MV-4-11 (cell line): Measurements from ENCODE around the gene KIF11.
"Not testable (repeated sequence)": the region's sequence is repeated elsewhere in the genome, so short reads cannot be mapped to it uniquely, and the experiment has no call there.

Source experiments
- DNase-seq: peaks from one replicate; lab custom pipeline; 2025; lab: John Stamatoyannopoulos, UW

Gene KIF11

GRCh38 chr10:92590623-92591549 is 2.0 kb upstream of the KIF11 start:
- peak; percentile 59 for DNase-seq

GRCh38 chr10:92591550-92592022 is 1.3 kb upstream of the KIF11 start:
- DNase-seq, result peak; percentile 88

- peak; percentile 21 for DNase-seq
These were observed 974 bp downstream of the KIF11 start for GRCh38 chr10:92593619-92594588.

GRCh38 chr10:92595505-92595904 is 2.6 kb downstream of the KIF11 start:
- no peak for DNase-seq

- DNase-seq, result no peak
These were observed 5.4 kb downstream of the KIF11 start for GRCh38 chr10:92598321-92598720.

- DNase-seq, result no peak
These were observed 11.9 kb downstream of the KIF11 start for GRCh38 chr10:92604841-92605240.

- DNase-seq, result no peak
These were observed 22.6 kb downstream of the KIF11 start for GRCh38 chr10:92615515-92615914.

GRCh38 chr10:92619368-92619767 is 26.4 kb downstream of the KIF11 start:
- no peak for DNase-seq

GRCh38 chr10:92627845-92628480 is 35.0 kb downstream of the KIF11 start:
- DNase-seq, result no peak

GRCh38 chr10:92629945-92630344 is 37.0 kb downstream of the KIF11 start:
- DNase-seq, result no peak

GRCh38 chr10:92638037-92638436 is 45.1 kb downstream of the KIF11 start:
- DNase-seq, result no peak

GRCh38 chr10:92640107-92640506 is 47.2 kb downstream of the KIF11 start:
- no peak for DNase-seq

- DNase-seq, result no peak
These were observed 48.6 kb downstream of the KIF11 start for GRCh38 chr10:92641492-92641891.

- DNase-seq, result no peak
These were observed 52.0 kb downstream of the KIF11 start for GRCh38 chr10:92644921-92645320.

- DNase-seq, result not testable (repeated sequence)
These were observed 57.9 kb downstream of the KIF11 start for GRCh38 chr10:92650864-92651263.

- no peak for DNase-seq
These were observed 62.5 kb downstream of the KIF11 start for GRCh38 chr10:92655426-92655825.

- DNase-seq, result no peak
These were observed 63.5 kb downstream of the KIF11 start for GRCh38 chr10:92656266-92656961.

GRCh38 chr10:92657024-92657423 is 64.1 kb downstream of the KIF11 start:
- no peak for DNase-seq

GRCh38 chr10:92662848-92663247 is 69.9 kb downstream of the KIF11 start:
- no peak for DNase-seq

GRCh38 chr10:92664322-92664721 is 71.4 kb downstream of the KIF11 start:
- no peak for DNase-seq

GRCh38 chr10:92667078-92667477 is 74.1 kb downstream of the KIF11 start:
- DNase-seq, result no peak
